NT2/D1 (cell line): ENCODE measurements around the gene RPS5.
A peak's percentile ranks its signal among the peaks of the same experiment; 100 is the strongest.

Source experiments
- DNase-seq: peaks from one replicate; pipeline ENCODE4 v3.0.0-alpha.2; 2011; ENCODE audit warnings: low read depth, low spot score
- H3K27me3 ChIP-seq: 2 replicates; pipeline ENCODE4 v1.6.0; 2011; ENCODE audit warnings: mild to moderate bottlenecking; ENCODE audit not compliant: insufficient read length, insufficient read depth
- H3K36me3 ChIP-seq: 2 replicates; pipeline ENCODE4 v1.6.1; 2011; ENCODE audit warnings: mild to moderate bottlenecking, low read length, mixed read lengths; ENCODE audit not compliant: insufficient read depth, insufficient read length
- H3K4me1 ChIP-seq: 2 replicates; pipeline ENCODE4 v1.5.1; 2011; ENCODE audit not compliant: insufficient read depth, insufficient read length
- H3K4me3 ChIP-seq: 2 replicates; pipeline ENCODE4 v1.5.1; 2011; ENCODE audit warnings: low read depth; ENCODE audit not compliant: insufficient read length
- H3K9ac ChIP-seq: 2 replicates; pipeline ENCODE4 v1.6.0; 2011; ENCODE audit warnings: low read depth; ENCODE audit not compliant: insufficient read length
- H3K9me3 ChIP-seq: 2 replicates; pipeline ENCODE4 v1.5.1; 2011; ENCODE audit warnings: mild to moderate bottlenecking, low read length; ENCODE audit not compliant: insufficient read depth
- SUZ12 ChIP-seq: IDR thresholded peaks from 2 replicates; pipeline ENCODE4 v1.6.1; 2011; ENCODE audit not compliant: insufficient read length, insufficient read depth; ENCODE audit errors: extremely low read depth
- YY1 ChIP-seq: IDR thresholded peaks from 2 replicates; pipeline ENCODE4 v1.6.1; 2011; ENCODE audit not compliant: insufficient read length, insufficient read depth
- ZNF274 ChIP-seq: IDR thresholded peaks from 2 replicates; pipeline ENCODE4 v1.6.1; 2011; ENCODE audit warnings: mild to moderate bottlenecking, low read depth, low read length

The RPS5 gene

GRCh38 chr19:58385313-58385890, 1.7 kb upstream of the RPS5 start:
- H3K9ac ChIP-seq: peak overlapping the region; percentile 99
- no peak for TF ChIP-seq YY1
- peaks cover 5% of the 10 kb centered on the region for H3K4me1 ChIP-seq
- no peaks in the 10 kb centered on the region for H3K9me3 ChIP-seq
- peaks cover 25% of the 10 kb centered on the region for H3K36me3 ChIP-seq
- peak overlapping the region; percentile 91 for H3K4me3 ChIP-seq
- no peak for DNase-seq
- H3K27me3 ChIP-seq: no peaks in the 10 kb centered on the region

GRCh38 chr19:58385891-58386575, 1.0 kb upstream of the RPS5 start:
- Histone ChIP-seq H3K9ac (peak overlapping the region; percentile 99), H3K27me3 (no peaks in the 10 kb centered on the region), H3K4me3 (peak overlapping the region; percentile 91), H3K4me1 (peaks cover 5% of the 10 kb centered on the region), H3K9me3 (no peaks in the 10 kb centered on the region), H3K36me3 (peaks cover 31% of the 10 kb centered on the region)
- no peak for DNase-seq
- TF ChIP-seq YY1: no peak
- no peak for TF ChIP-seq ZNF274
- no peak for TF ChIP-seq SUZ12

GRCh38 chr19:58387338-58388174, 487 bp downstream of the RPS5 start:
- peak overlapping the region; percentile 99 for H3K9ac ChIP-seq
- H3K36me3 ChIP-seq: peaks cover 43% of the 10 kb centered on the region
- H3K4me1 ChIP-seq: peaks cover 5% of the 10 kb centered on the region
- H3K9me3 ChIP-seq: no peaks in the 10 kb centered on the region
- H3K27me3 ChIP-seq: no peaks in the 10 kb centered on the region
- TF ChIP-seq SUZ12: no peak
- no peak for TF ChIP-seq ZNF274
- TF ChIP-seq YY1: no peak
- no peak for DNase-seq
- peak overlapping the region; percentile 91 for H3K4me3 ChIP-seq

- peak overlapping the region; percentile 99 for H3K9ac ChIP-seq
- TF ChIP-seq ZNF274 (no peak), YY1 (no peak), SUZ12 (no peak)
- H3K36me3 ChIP-seq: peaks cover 49% of the 10 kb centered on the region
- no peaks in the 10 kb centered on the region for H3K9me3 ChIP-seq
- DNase-seq: no peak
- peaks cover 8% of the 10 kb centered on the region for H3K4me1 ChIP-seq
- no peaks in the 10 kb centered on the region for H3K27me3 ChIP-seq
- peak overlapping the region; percentile 91 for H3K4me3 ChIP-seq
Measured at GRCh38 chr19:58388175-58388526, 1.1 kb downstream of the RPS5 start.

GRCh38 chr19:58392945-58393724, 6.1 kb downstream of the RPS5 start:
- H3K9ac ChIP-seq: no peak overlapping the region
- H3K36me3 ChIP-seq: peaks cover 81% of the 10 kb centered on the region
- H3K27me3 ChIP-seq: no peaks in the 10 kb centered on the region
- peaks cover 10% of the 10 kb centered on the region for H3K4me1 ChIP-seq
- no peak for TF ChIP-seq YY1
- TF ChIP-seq SUZ12: no peak
- TF ChIP-seq ZNF274: no peak
- H3K9me3 ChIP-seq: no peaks in the 10 kb centered on the region
- no peak overlapping the region for H3K4me3 ChIP-seq
- no peak for DNase-seq

- H3K36me3 ChIP-seq: peaks cover 77% of the 10 kb centered on the region
- no peak overlapping the region for H3K9ac ChIP-seq
- no peak for TF ChIP-seq YY1
Measured at GRCh38 chr19:58393725-58394033, 6.6 kb downstream of the RPS5 start.

GRCh38 chr19:58394821-58395219, 7.8 kb downstream of the RPS5 start:
- Histone ChIP-seq H3K9ac (no peak overlapping the region), H3K9me3 (no peaks in the 10 kb centered on the region), H3K4me3 (no peak overlapping the region), H3K27me3 (no peaks in the 10 kb centered on the region), H3K36me3 (peaks cover 69% of the 10 kb centered on the region), H3K4me1 (peaks cover 11% of the 10 kb centered on the region)
- TF ChIP-seq SUZ12 (no peak), ZNF274 (no peak), YY1 (no peak)
- DNase-seq: no peak

More at GRCh38 chr19:58393725-58394033, 6.6 kb downstream of the RPS5 start:
- Histone ChIP-seq H3K4me1 (peaks cover 11% of the 10 kb centered on the region), H3K27me3 (no peaks in the 10 kb centered on the region), H3K9me3 (no peaks in the 10 kb centered on the region), H3K4me3 (no peak overlapping the region)
- DNase-seq: no peak
